K562 (cell line): ENCODE measurements around the gene B3GALT6. TPM values are rescaled to one million over a fixed set of nuclear protein-coding genes. Genes with fewer than 3 reads are reported as not detected.

Source experiments
- PTBP1 ChIP-seq: fragments of 200-400 bp; formaldehyde crosslinking; IDR thresholded peaks from 2 replicates; pipeline ENCODE4 v1.6.1; 2017; ENCODE audit warnings: low read depth, low read length
- SPI1 ChIP-seq: IDR thresholded peaks from 2 replicates; pipeline ENCODE4 v1.6.1; 2011; ENCODE audit warnings: low read depth, low read length, control low read depth, borderline replicate concordance
- TRIM28 ChIP-seq: fragments of 450-650 bp; IDR thresholded peaks from 2 replicates; pipeline ENCODE4 v1.6.1; 2017
- polyA plus RNA-seq, 8 experiments: library from polyadenylated mRNA; depleted of rRNA in 4 of 8; stranded (reverse) in 5 of 8; unstranded in 3 of 8; fragments of >200 nt; fragmentation: Nextera tagmentation in 2 of 8; fragmentation: Illumina TruSeq in 1 of 8; extraction: Ambion mirVana in 2 of 8; extraction: Trizol in 1 of 8; gene quantifications; 2 replicates each; pipeline versions ENCODE4 v1.2.1 to v1.2.3, GENCODE V29; 2011 to 2014; ENCODE audit warnings: inconsistent platforms in 1 of 8, missing spikeins in 1 of 8
- total RNA-seq, 7 experiments: library from RNA; depleted of rRNA in 6 of 7; stranded (reverse); fragments of >200 nt in 6 of 7; fragmentation: Illumina TruSeq in 2 of 7; extraction: Trizol in 2 of 7; gene quantifications; 2 replicates each; pipeline versions ENCODE4 v1.2.1 to v1.2.3, GENCODE V29; 2011 to 2021; ENCODE audit warnings: low replicate concordance in 1 of 7
- TF ChIP-seq, protein P1 (sequence below), 3 experiments: fragments of 200-800 bp in 1 of 3; fragments of 250-450 bp in 1 of 3; fragments of 450-650 bp in 1 of 3; sonication (Bioruptor Pico) in 1 of 3; sonication (Bioruptor generic) in 1 of 3; formaldehyde crosslinking in 1 of 3; IDR thresholded peaks; 2 replicates each; pipeline versions ENCODE4 v1.6.1 to v1.8.0; 2016 to 2022; ENCODE audit warnings: mild to moderate bottlenecking in 2 of 3, missing genetic modification characterization in 2 of 3, missing compliant biosample characterization in 1 of 3, moderate library complexity in 1 of 3

Gene B3GALT6
- total and polyA plus RNA-seq, 9 of the 15 experiments (the other 6 are each of a cell fraction or from before 2014, with no cell fraction given): 0.68 to 29.8 (median 9.9) TPM

- TF ChIP-seq, protein P1, sequence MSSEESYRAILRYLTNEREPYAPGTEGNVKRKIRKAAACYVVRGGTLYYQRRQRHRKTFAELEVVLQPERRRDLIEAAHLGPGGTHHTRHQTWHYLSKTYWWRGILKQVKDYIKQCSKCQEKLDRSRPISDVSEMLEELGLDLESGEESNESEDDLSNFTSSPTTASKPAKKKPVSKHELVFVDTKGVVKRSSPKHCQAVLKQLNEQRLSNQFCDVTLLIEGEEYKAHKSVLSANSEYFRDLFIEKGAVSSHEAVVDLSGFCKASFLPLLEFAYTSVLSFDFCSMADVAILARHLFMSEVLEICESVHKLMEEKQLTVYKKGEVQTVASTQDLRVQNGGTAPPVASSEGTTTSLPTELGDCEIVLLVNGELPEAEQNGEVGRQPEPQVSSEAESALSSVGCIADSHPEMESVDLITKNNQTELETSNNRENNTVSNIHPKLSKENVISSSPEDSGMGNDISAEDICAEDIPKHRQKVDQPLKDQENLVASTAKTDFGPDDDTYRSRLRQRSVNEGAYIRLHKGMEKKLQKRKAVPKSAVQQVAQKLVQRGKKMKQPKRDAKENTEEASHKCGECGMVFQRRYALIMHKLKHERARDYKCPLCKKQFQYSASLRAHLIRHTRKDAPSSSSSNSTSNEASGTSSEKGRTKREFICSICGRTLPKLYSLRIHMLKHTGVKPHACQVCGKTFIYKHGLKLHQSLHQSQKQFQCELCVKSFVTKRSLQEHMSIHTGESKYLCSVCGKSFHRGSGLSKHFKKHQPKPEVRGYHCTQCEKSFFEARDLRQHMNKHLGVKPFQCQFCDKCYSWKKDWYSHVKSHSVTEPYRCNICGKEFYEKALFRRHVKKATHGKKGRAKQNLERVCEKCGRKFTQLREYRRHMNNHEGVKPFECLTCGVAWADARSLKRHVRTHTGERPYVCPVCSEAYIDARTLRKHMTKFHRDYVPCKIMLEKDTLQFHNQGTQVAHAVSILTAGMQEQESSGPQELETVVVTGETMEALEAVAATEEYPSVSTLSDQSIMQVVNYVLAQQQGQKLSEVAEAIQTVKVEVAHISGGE (CRISPR knock-in tag; IDR thresholded peaks at IDR 0.05): peak in 1 of 3 experiments; percentile 67; a peak in 1 of 6 replicates
- TF ChIP-seq TRIM28: 0 out of 2 replicates have a peak, but pooled peaks have one; percentile 10
- no peak for TF ChIP-seq PTBP1
- no peak for TF ChIP-seq SPI1
Observed at GRCh38 chr1:1230656-1231399, 1.2 kb upstream of the B3GALT6 start (continued).
